ENCODE measurements around the gene PEAK3.

The PEAK3 gene

DNA sequence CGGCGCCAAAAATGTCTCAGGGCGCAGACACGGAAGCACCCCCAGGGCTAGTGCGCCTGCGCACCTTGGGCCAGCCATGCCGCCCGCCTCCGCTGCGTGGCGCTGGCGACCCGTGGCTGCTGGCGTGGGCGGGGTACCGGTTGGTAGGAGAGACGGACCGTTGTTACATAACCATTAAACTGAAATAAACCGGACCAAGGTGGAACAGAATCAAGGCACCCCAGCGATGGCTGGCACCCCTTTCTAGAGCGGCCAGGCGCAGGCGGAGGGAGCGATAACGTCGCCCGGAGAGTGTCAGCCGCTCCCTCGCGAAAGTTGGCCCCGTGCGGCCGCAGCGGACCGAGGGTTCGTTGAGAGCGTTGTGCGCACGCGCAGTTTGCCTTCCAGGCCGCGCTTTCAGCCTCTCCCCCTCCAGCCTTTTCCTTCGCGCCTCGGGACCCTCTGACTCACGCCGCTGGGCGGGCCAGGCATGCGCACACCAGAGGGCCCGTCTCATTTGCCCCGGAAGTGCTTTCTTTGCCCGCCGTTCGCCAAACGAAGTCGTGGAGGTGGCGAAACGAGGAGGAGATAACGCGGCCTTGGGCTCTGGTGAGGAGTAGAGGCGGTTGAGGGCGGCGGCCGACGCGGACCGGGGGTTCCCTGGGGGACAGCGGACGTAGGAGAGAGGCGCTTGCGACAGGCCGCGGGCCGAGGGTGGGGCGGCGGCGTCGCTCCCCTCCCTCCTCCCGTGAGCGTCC, 45.5 kb downstream of the PEAK3 start, which contains the start of the genes PLEKHJ1 and SF3A2:
TSS of gene PLEKHJ1 (minus strand) at position 16 of the 737 bp plus-strand sequence. CDS start 81 bp downstream, outside the sequence.
TSS of gene SF3A2 (plus strand) at position 511 of the 737 bp plus-strand sequence. CDS start 6,595 bp downstream, outside the sequence.
- DNase-seq (ENCODE audit: low spot score): peak; percentile 99

DNA sequence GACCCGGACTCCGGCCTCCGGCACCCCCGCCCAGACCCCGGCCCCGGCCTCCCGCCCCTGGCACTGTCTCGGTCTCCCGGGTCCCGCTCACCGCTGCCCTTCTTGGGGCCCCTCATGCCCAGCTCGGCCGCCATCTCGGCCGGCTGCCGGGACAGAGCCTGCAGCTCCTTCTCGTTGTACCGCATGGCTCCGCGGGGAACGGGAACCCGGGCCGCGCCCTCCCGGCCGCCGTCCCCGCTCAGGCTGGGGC, 46.0 kb downstream of the PEAK3 start:
- no peak for DNase-seq (ENCODE audit: low spot score)

DNA sequence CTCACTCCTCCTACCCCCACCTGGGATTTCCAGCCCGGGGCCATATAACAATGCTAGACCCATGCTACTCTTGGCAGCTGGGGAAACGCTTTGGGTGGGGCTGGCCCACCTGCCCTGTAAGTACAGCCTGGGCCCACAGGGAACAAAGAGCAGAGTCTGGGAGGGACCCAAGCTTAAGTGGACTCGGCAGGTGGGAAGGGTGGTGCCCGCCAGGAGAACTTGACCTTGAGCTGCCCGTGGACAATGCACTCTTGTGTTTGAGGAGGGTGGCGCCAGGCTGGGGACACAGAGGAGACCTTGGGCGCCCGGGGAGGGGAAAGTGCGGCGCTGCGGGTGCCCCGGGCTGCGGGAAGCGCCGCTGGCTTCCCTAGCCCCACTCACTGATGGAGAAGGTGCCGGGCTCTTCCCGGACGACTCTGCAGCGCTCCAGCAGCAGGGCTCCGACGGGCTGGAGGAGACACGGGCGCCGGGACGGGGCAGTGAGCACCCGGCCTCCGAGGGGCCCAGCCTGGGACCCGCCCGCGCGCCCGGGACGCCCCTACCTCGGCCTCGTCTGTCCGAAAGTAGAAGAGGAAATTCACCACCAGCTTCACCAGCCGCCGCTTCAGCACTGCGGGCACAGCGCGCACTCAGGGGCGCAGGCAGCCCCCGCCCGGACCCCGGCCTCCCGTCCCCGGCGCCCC, 46.5 kb downstream of the PEAK3 start:
- no peak for DNase-seq (ENCODE audit: low spot score)

DNA sequence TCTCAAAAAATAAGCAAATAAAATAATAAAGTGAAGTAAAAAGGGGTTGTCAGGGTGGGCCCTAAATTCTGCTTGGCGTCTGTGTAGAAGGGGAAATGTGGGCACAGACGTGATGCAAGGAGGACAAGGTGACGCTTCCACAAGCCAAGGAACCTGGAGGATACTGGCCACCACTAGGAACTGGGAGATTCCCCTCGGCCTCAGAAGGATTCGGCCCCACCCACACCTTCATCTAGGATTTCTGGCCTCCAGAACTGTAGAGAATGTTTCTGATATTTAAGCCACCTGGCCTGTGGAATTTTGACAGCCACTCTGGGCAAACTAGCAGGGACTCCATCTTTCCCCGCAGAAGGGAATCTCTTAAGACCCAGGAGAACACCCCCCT, 47.0 kb downstream of the PEAK3 start:
- no peak for DNase-seq (ENCODE audit: low spot score)

DNA sequence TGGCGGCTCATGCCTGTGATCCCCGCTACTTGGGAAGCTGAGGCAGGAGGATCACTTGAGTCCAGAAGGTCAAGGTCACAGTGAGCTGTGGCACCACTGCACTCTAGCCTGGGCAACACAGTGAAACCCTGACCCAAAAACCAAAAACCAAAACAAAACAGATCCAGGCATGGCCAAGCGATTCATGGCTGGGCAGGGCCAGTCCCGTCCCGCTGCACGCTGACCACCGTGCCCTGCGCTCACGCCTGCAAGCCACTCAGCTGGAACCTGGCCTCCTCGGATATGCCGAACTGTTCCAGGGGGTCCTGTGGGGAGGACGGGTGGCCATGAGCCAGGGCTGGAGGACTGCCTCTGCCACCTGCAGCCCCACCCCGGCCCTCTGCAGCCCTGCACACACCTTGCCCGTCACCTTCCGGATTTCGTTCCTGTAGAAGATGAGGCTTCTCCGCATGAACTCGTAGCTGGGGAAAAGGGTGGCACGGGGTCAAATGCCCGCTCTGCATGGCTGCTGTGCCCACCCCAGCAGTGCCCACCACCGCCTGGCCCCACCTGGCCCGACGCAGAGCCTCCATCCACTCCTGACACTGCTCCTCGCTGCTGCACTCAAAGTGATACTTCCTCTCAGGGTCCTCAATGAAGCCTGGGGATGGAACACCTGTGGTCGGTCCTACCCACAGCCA, 48.2 kb downstream of the PEAK3 start:
- no peak for DNase-seq (ENCODE audit: low spot score)

DNA sequence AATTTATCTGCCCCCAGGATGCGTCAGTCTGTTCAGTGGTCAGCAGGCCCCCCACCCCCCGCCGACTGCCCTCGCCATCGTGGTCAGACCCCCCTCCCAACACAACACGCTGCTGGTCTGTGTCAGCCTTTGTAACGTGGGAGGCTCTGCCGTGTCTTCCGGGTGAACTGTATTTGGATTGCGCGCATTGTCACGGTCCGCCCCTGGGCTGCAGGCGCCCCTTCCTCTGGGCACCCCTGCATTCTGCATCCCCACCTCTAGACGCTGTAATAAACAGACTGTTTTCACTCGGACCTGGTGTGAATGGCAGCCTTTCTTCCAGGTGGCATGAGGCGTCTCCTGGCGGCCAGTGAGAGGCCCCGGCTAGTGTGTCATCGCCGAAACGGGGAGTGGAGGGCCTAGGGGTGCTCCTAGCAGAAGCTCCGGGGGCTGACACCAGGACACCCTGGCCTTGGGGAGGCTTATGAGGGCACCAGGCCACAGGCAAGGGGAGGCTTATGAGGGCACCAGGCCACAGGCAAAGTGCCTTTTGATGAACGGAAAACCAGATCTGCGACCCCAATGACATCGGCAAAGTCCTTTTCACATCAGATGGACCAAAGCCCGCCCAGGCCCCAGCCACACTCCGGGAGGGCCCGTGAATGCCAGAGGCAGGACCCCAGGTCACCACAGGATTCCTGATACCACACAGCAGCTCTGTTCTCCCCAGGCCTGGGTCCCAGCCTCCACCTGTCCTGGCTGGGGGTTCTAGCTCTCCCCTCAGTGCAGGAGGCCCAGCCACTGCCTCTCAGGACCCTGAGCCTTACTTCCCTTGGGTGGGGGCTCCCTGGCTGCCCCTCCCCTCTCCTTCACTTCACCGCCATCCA, 49.5 kb downstream of the PEAK3 start:
- no peak for DNase-seq (ENCODE audit: low spot score)

DNA sequence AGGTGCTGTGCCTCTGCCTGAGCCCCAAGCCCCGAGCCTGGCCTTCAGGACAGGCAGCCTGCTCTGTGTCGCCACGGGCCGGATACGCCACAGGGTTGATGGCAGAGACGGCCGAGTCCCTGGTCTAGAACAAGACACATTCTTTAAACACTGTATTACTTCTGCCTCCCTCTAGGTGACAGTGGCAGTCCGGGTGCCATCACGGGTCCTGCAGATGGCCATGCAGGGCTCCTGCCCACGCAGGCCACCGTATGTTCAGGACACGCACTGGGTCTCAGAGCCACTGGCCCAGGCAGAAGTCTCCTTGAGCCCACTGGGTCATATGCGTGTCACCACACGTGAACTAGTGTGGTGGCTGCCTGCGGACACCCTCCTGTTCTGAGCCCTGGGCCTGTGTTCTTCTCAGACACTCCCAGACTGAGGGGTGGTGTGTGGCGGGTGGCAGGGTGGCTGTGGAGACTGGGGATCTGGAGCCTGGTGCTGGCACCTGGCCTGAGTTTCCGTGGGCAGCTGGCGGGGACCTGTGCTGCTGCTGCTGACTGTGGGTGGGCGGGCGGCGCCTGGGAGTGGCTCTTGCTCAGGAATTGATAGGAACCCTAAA, 50.3 kb downstream of the PEAK3 start:
- no peak for DNase-seq (ENCODE audit: low spot score)

DNA sequence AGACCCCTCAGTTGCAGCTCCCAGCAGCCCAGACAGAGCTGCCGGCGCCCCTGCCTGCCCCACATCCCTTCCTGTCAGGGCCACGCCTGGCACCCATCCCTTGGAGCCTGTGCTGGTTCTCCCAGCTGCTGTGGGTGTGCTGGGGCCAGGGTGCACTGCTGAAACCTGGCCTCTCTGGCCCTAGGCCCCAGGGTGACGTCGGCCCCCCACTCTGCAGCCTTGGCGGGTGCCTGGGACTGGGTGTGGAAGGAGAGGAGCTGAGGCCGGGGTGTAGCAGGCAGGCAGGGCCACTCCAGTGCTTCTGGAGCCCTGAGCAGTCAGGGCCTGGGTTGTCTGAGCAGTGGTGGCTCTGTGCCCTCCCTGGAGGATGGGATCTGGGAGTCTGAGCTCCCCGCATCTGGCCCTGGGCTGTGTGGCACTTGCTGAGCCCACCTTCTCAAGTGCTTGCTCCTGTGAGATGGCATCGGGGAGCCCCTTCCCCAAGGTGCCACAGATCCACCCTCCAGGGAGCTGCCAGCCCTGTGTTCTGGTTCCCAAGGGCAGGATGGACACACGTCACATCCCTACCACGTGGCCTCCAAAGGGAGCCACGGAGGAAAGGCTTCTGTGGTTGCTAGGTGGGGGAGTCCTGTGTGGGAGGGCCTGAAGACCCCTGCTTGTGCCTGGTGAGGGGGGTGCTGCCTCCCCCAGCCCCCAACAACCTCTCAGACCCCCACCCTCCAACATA, 51.0 kb downstream of the PEAK3 start:
- DNase-seq (ENCODE audit: low spot score): no peak

DNA sequence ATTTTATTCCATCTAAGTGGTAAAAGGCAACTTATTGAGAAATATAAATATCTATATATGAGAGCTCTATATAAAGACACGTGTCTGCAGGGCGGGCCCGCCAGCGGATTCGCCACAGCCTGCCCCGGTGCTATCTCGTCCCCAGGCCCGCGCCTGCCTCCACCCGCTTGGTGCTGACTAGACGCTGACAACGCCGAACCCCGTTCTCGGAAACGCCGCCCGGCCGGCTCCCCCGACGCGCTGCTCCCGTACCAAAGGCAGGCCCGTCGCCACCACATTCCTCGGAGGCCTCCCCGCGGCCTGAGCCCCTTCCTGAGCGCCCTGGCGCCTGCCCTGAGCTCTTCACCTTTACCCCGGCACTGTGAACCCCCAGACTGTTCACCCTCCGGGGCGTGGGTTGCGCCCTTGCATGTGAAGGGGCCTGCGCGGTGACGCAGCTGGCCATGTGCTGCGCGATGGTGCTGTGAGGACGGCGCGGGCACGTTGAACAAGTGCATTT, 51.9 kb downstream of the PEAK3 start:
- no peak for DNase-seq (ENCODE audit: low spot score)

DNA sequence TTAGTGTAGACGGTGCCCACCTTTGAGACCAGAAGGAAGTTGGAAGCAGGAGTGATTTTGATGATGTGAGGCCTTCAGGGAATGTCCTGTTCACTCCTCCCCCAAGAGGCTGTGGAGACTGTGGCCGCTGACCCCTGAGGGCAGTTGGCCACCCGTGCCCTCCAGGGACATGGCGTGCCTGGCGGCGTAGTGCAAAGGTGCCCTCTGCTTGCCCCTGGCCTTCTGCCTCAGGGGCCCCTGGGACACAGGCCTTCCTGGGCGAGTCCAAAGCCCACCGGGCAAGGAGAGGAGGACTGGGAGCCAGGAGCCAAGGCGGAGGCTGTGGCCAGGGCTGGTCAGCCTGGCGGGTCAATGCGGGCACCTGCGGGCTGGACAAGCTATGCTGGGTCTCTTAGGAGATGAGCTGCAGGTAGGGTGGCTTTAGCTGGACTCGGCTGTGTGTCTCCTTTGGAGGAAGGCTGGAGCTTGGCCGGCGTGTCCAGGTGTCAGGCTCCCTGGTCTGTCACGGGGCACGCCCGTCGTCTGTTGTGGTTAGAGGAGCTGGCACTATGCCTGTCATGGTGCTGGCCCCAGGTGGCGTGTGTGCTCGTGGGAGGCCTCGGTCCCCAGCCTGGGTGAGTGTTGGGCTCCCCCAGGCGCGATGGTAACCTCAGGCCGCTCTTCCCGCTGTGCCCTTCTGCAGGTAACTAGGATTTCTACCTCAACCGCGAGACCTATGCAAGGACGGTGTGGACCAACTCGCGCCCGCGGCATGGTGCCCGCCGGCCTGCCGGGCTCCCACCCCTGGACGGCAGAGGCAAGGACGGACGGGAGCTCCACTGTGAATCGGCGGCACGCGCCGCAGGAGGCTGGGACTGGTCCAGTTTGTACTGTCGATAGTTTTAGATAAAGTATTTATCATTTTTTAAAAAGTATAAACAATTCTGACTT, 52.6 kb downstream of the PEAK3 start:
- no peak for DNase-seq (ENCODE audit: low spot score)

DNA sequence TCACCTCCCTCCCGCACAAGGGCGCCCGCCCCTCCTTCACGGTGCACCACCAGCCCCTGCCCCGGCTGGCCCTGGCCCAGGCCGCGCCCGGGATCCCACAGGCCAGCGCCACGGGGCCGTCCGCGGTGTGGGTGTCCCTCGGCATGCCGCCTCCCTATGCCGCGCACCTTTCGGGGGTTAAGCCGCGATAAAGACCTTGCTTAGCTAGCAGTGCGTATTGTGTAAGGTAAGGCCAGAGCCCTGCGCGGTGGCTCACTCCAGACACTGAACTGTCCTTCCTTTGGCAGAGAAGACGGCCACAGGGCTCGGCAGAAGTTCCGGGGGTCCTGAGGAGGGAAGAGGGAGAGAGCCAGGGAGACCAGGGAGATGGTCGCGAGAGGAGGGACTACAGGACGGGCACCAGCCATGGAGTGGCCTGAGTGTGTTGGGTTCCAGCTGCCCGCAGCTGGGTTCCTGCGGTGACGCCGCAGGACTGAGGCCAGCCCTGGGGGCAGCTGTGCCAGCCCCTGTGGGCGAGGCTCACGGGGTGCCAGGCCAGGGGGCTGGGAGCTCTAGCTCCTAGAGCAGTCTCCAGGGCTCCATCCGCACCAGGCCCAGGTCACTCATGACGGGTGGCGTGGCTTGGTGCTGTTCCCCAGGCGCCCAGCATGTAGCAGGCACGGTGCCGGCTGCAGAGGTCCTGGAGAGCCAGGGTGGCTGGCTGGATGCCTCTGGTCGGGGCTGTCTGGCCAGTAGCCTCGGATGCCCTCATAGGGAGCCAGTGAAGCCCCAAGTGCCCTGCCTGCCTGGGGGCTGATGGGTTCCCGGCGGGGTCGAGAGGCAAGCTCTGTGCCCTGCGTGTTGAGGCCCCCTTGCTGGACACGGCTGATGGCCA, 53.6 kb downstream of the PEAK3 start:
- no peak for DNase-seq (ENCODE audit: low spot score)

DNA sequence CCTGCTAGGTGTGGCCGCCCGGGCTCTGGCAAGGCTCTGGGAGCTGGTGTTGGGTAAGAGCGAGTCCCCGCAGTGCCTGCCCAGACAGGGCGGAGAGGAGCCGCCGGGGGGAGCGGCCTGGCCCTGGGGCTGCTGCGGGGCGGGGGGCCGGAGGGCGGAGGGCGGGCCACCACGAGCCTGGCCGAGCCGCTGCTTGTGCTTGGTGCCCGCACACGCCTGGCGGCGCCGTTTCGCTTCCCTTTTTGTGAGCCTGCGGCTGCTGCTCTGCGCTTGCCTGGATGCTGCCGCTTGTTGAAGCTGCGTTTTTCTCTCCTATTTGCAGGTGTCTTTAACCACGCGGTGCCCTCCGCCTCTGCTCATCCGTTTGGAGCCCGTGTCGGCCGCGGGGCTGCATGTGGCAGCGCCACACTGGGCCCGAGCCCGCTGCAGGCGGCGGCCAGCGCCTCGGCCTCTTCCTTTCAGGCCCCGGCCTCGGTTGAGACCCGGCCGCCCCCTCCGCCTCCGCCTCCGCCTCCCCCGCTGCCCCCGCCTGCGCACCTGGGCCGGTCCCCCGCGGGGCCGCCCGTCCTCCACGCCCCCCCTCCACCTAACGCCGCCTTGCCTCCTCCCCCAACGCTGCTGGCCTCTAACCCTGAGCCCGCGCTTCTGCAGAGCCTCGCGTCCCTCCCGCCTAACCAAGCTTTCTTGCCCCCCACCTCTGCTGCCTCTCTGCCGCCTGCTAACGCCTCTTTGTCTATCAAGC, 54.4 kb downstream of the PEAK3 start:
- no peak for DNase-seq (ENCODE audit: low spot score)

DNA sequence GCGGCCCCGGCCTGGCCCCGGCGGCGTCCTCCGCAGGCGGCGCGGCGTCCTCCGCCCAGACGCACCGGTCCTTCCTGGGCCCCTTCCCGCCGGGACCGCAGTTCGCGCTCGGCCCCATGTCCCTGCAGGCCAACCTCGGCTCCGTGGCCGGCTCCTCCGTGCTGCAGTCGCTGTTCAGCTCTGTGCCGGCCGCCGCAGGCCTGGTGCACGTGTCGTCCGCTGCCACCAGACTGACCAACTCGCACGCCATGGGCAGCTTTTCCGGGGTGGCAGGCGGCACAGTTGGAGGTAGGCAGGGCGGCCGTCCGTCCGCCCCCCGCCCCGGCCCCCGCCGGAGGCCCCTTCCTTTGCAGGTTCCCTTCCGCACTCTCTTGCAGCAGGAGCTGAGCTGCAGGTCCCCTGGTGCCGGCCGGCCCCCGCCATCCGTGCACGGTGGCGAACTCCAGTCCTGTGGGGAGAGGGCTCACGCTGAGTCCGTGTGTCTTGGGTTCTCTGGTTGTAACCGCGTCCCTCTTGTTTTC, 55.1 kb downstream of the PEAK3 start:
- DNase-seq (ENCODE audit: low spot score): no peak

DNA sequence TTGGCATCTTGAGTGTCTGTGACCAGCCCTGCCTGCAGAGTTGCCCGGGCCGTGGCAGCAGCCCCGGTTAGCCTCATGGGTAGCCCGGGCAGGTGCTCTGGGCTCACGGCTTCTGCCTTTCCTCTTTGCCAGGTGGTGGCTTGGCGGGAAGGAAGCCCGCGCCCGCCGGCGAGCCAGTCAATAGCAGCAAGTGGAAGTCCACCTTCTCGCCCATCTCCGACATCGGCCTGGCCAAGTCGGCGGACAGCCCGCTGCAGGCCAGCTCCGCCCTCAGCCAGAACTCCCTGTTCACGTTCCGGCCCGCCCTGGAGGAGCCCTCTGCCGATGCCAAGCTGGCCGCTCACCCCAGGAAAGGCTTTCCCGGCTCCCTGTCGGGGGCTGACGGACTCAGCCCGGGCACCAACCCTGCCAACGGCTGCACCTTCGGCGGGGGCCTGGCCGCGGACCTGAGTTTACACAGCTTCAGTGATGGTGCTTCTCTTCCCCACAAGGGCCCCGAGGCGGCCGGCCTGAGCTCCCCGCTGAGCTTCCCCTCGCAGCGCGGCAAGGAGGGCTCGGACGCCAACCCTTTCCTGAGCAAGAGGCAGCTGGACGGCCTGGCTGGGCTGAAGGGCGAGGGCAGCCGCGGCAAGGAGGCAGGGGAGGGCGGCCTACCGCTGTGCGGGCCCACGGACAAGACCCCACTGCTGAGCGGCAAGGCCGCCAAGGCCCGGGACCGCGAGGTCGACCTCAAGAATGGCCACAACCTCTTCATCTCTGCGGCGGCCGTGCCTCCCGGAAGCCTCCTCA, 55.7 kb downstream of the PEAK3 start:
- no peak for DNase-seq (ENCODE audit: low spot score)

DNA sequence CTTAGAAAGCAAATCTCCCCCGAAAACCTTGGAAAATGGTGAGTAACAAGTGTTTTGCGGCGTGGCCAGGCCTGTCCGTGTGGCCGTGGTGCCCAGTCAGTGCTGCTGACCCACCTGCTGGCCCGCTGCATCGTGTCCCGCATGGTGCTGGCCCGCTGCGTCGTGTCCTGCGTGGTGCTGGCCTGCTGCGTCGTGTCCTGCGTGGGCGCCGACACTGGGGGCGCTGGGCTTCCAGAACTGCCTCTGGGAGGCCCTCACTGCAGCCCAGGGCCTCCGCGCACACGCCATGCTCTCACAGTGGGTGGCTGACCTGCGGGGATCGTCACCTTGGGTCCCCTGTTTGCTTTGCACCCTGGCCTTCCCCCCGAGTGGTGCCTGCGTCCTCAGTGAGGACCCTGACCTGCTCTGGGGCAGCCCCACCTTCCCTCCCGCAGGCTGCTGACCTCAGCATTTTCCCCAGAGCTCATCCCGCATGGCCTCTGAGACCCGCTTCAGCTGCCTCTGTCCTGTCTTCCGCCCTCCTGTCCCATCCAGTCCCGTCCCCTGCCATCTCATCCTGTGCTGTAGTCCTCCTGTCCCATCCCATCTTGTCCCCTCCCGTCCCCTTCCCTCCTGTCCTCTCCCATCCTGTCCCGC, 56.4 kb downstream of the PEAK3 start:
- no peak for DNase-seq (ENCODE audit: low spot score)

DNA sequence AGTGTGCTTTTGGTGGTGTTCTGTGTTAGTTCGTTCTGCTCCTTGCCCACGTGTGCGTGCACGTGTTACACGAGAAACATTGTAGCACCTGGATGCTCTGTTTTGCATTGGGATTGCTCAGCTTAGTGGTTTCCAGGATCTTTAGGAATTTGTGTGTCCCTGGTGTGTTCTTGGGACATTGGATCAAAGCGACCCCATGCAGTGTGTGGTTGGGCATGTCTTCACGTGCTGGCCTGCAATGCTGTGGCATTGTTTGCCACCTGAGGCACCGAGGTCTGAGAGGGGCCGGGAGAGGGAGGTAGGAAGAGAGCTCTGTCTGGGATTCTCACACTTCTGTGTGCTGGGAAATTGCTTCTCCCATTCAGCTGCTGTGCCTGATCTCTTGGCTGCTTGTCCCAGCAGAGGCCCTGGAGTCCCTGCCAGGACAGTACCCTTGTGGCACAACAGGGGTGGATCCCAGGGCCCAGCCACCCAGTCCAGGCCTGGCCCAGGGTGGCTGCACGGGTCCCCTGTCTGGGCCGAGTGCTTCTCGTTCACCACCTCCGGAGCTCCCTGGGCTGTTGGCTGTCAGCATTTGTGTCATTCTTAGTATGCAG, 57.1 kb downstream of the PEAK3 start:
- no peak for DNase-seq (ENCODE audit: low spot score)

All from ecto neural progenitor cell (in vitro differentiated cells).